GM15510 (cell line): ENCODE results near the gene TDRD6.

Source experiments
- POLR2A ChIP-seq: IDR thresholded peaks from 3 replicates; pipeline ENCODE4 v1.6.1; 2011; ENCODE audit warnings: borderline replicate concordance; ENCODE audit not compliant: insufficient read length; ENCODE audit errors: extremely low read depth

The TDRD6 gene

DNA sequence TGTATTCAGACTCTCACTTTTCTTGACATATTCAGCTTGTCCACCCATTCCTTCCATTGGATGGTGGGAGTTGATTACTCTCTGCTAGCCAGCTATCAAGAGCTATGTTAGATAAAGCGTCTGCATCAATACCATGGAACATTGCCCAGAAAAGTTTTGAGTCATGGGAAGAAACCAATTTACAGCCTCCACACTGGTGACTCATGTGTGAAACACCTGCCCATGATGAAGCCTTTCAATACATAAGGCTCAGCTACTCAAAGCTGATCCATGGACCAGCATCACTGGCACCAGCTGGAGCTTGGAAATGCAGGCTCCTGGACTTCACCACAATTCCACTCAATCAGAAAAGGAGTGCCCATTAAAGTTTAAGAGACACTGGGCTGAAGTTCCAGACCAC is 31.4 kb downstream of the TDRD6 start:
- no peak for TF ChIP-seq POLR2A

DNA sequence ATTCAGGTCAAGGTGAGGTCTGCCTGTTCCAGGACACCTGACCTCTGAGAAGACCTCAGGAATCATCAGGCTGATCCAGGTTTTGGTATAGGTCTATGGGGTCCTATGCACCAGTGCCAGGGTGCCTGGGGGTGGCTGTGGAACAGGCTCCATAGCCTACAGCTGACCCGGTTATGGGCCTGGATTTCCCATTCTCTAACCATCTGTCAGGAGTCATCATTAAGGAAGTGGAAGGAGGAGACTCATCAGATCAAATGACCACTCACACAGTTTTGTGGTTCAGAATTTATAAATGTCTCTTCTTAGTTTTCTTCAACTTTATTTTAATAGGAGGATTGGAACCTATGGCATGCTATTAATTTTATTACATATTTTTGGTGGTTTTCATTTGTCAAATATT is 32.7 kb downstream of the TDRD6 start:
- no peak for TF ChIP-seq POLR2A

DNA sequence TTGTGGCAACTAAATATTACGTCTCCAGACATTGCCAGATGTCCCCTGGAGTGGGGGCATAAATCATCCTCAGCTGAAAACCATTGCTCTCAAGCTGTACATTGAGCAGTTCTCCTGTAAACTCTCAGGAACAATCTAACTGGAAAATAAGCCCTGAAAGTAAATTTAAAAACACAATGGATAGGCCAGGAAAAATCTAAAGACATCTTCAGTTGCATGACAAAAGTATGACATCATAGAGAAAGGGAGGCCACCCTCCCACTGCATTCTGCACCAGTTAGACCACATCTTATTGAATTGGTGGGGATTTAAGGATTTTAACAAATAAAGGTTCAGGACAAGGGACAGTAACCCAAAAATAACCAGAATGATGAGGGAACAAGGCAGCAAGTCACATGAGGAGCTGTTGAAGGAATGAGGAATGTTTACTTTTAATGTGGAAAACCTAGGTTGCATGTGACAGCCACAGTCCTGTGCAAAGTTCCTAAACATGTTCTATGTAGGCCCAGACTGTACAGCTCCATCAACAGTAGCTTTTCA is 42.2 kb downstream of the TDRD6 start:
- TF ChIP-seq POLR2A: no peak

DNA sequence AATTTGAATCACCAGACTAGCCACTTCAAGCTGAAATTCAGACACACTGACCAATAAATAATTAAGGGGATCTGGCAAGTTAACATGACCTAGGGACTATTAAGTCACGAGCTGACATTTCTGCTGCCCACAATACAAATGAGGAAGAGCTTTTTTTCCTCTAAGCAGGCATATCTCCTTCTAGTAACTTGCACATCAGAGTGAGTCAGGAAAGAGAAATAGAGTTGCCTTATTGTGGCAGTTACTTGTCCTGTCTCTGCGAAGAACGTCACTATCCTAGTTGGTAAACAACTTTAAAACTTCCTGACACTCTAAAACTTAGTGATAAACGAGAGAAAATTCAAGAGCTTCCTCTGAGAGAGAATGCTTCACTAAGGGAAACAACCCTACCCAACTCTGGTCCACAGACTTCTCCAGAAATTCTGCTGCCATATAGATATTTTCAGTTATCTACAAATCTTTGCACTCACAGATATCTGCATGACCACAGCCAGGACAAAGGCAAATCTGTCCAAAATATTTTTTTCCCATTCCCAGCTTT is 43.3 kb downstream of the TDRD6 start:
- TF ChIP-seq POLR2A: no peak

DNA sequence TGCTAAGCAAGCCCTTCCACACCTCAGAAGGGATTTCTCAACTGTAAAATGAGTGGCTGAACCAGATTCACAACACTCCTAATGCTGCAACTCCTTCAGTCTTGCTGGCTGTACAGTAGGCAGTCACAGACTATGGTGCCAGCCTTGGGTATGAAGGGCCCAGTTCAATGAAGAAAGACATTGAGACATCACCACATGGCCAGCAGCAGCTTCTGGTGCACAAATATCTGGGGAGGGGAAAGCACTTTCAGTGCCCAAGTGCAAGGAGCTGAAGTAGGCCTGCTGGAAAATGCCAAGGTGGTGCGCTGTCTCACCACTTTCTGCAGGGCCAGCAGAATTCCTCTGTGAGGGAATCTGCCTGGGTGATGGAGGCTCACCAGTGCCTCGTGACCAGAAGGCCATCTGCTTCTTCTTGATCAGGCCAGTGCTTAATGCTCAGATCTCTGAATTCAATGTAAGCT is 45.7 kb downstream of the TDRD6 start:
- no peak for TF ChIP-seq POLR2A

DNA sequence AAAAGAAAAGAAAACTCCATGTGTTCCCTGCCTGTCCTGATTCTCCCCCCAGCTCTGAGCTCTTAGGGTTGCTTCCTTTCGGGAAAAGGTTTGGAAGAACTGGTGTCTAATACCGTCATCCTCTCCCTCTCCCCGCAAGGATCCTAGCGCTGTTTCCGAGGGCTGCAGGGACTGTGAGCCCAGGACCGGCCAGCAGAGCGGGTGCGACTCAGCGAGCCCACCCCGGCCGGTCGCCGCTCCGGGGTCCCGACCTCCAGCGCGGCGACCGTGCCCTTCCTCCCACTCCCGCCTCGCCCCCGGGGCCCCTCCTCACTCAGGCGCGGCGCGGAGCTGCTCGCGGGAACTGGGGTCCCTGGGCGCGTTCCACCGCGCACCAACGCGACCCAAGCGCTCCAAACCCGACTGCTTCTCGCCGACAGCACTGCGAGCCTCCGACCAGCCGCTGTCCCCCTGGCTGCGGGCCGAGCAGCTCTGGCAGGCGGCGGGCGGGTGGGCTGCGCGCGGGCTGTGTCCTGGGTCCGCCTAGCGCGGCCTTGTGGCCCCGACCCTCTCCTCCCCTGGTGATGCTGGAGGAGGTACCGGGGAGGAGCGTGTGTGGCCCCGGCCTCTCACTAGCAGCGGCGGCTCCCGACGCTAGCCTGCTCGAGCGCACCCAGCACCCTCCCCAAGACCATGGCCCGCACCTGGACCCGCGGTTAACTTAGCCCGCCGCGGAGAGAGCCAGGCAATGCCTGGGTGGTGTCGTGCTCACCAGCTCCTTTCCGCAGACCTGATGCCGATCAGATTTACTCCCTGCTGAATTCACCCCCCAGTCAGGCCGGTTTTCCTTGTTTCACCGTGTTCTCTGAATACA is 47.4 kb downstream of the TDRD6 start, which contains the start of gene PLA2G7:
Gene PLA2G7 (minus strand): TSS at position 509 of the 853 bp plus-strand sequence. CDS start 12,484 bp downstream, outside the sequence.
- TF ChIP-seq POLR2A: no peak

DNA sequence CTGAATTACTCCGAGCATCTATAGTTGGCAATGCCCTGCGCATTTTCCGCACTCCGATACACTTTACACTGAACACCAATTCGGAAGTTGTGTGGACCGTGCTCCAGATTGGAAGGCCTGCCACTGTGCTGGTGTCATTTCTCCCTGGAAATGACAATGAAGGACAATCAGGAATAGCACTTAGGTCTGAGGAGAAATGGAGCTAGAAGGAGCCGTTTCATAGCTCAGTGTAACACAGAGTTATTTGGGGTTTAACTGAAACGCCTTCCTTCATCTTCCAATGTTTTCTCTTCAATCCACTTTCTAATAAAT is 48.0 kb downstream of the TDRD6 start:
- TF ChIP-seq POLR2A: no peak

DNA sequence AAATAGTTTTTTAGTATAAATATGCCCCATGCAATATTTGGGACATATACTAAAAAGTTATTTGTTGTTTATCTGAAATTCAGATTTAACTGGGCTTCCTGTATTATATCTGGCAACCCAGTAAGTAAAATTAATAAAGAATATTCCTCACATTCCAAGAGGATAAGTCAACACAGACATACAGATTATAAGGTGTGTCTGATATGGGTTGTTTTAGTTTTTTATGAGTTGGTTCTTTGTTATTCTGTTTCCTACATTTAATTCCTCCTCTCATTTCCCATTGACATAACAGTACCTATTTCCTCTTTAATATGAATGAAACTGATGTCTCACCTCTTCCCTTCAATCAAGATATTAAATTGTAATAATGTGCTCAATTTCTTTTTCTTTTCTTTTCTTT is 49.2 kb downstream of the TDRD6 start:
- TF ChIP-seq POLR2A: no peak

DNA sequence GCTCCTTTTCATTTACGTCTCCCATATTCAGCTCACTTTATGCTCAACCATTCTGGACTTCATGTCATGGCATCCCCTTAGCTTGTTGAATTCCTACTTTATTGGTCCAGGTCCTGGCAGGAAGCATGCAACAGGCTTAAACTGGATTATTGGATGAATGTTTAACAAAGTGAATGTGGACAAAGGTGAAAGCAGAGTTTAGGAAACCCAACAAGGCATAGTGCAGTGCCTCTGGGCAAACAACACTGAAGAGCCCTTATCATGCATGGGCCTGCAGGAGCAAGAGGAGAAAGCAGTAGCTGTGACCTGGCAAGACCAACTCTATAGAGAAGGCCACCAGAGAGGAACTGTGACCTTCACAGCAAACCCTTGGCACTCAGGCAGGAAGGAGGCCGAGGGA is 53.8 kb downstream of the TDRD6 start:
- TF ChIP-seq POLR2A: no peak

DNA sequence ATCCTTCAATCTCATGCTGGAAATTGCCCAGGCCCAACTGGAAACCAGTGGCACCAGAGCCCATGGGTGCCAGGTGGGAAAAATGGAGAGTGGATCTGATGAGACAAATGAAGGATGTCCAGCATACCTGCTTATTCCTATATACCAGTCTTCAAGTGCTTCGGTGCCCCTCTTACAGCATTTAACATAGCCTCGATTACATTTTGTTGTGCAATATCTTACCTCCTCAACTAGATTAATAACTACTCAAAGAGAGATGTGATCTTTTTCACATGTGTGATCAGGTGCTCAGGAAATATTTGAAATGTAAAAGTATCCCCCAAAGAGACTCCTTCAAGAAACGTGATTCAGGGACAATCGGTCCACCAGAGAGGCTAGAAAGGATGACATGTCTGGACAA is 54.2 kb downstream of the TDRD6 start:
- TF ChIP-seq POLR2A: no peak

DNA sequence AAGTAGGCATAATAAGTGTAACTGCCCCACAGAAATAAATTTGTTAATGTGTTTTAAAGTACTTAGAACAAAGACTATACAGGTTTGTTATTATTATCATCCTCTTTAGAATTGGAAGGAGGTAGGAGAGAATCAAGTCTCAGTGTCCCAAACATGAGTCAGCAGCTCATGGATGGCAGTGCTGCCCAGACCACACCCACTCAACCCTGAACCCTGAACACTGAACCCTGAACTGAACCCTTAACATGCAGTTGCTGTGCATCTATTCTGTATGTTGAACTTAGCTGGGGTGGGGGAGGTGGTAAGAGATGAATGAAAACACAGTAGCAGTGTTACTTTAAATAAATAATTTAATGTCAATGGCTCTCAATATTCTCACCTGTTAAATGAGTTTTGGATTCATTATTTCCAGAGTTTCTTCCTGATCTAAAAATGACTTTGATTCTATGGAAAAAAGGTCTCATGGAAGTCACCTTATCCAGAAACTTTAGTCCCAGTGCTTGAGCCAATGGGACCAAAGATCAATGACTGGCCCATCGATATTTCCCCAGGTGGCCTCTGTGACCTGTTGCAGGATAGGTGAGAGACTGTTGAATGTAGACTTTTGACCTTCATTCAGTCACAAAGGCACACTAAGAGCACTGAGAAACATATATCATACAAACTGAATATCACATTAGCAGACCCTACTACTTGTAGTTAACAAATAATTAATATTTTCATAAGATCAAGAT is 55.9 kb downstream of the TDRD6 start:
- no peak for TF ChIP-seq POLR2A

DNA sequence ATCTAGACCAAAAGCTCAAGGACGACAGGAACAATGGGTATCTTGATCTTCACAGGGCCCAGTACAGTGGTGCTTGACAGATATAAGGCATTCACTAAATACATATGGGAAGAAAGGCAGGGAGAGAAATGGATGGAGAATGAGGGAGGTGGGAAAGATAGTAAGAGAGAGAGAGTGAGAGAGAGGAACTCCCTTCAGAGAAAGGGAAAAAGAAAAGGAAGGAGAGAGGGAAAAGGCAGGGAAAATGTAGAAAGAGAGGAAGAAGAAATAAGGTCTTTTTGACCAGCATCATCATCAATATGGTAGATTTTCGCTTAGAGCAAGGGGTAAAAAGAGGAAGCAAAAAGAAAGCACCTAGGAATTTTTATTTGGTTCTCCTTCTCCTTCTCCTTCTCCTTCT is 58.3 kb downstream of the TDRD6 start:
- no peak for TF ChIP-seq POLR2A

DNA sequence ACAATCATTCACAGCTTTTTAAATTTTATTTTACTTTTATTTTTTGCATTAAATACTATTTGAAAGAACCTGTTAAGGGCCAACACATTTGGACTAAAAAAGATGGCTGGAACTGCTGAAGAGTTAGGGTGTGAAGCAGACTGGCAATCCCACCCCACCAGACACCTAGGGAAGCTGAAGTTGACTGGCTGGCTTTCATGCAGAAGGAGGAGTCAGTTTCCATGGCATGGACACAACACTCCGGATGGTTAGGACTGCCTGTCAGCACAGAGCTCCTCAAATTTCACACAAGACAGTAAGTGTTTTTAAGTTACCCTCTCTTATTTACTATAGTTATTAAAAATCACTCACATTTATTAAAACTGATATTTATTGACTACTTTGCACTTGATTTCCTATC is 59.0 kb downstream of the TDRD6 start, which contains the start of gene ANKRD66:
Gene ANKRD66 (plus strand): TSS at position 238 of the 400 bp plus-strand sequence. CDS start 5,016 bp downstream, outside the sequence.
- TF ChIP-seq POLR2A: no peak

DNA sequence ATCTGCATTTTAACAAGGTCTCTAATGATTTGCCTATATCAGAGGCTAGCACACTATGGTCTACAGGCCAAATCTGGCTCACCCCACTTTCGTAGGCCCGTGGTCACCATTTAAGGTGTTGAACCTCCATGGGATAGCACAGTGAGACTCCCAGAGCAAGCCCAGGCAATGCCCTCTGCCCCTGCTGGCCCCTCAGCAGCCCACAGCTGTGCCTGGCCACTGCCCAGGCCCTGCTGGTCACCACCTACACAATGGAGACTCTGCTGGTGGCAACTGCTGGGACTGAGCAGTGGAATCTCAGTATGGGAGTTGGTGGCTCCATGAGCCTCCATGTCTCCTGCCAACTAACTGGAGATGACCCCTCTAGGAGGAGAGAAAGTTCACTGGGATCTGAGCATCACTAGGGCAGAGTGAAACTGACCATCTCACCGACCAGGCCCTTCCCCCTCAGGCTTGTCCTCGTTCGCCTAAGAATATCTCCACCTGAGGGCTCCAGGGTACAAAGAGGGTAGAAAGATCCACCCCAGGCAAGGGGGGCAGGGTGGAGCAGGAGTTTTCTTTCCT is 61.3 kb downstream of the TDRD6 start:
- no peak for TF ChIP-seq POLR2A

DNA sequence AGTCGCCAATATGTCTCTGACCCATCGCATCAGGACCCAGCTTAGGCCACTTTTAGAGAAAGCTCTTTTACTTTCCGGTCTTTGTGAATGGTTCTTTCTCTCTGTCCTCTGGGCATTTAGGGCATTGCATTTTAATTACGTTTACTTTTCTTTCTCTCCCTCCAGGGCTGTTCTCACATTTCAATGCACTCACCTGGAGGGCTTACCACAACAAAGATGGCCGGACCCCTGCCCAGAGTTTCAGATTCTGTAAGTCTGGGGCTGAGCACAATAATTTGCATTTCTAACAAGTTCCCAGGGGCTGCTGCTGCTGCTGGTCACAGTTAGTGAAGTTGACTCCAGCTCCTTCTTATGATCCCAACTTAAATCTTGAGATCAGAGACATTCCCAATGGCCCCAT is 62.0 kb downstream of the TDRD6 start:
- no peak for TF ChIP-seq POLR2A
